ENCODE results near the gene OSBPL7.
A peak's percentile ranks its signal among the peaks of the same experiment; 100 is the strongest.

The OSBPL7 gene

GRCh38 chr17:47792979-47793378 is 28.6 kb downstream of the OSBPL7 start:
- TF ChIP-seq TAF1 (IDR thresholded peaks at IDR 0.05; ENCODE audit: low read depth) (no peak), CEBPB (IDR thresholded peaks at IDR 0.05) (no peak), EP300 (IDR thresholded peaks at IDR 0.05; ENCODE audit: borderline replicate concordance) (no peak), ZBTB7A (IDR thresholded peaks at IDR 0.05; ENCODE audit: low read depth) (no peak), NFIC (IDR thresholded peaks at IDR 0.05) (no peak), TCF12 (IDR thresholded peaks at IDR 0.05; ENCODE audit: low read depth) (no peak), USF1 (IDR thresholded peaks at IDR 0.05) (no peak), YY1 (IDR thresholded peaks at IDR 0.05; ENCODE audit: low read depth) (no peak), REST (IDR thresholded peaks at IDR 0.05; ENCODE audit: low read depth) (no peak), FOXM1 (IDR thresholded peaks at IDR 0.05; ENCODE audit: borderline replicate concordance, low read depth) (no peak), MAX (IDR thresholded peaks at IDR 0.05) (no peak), EGR1 (IDR thresholded peaks at IDR 0.05) (no peak), RAD21 (IDR thresholded peaks at IDR 0.05; ENCODE audit: low read depth) (no peak), CREB1 (IDR thresholded peaks at IDR 0.05; ENCODE audit: low read depth) (no peak)

DNA sequence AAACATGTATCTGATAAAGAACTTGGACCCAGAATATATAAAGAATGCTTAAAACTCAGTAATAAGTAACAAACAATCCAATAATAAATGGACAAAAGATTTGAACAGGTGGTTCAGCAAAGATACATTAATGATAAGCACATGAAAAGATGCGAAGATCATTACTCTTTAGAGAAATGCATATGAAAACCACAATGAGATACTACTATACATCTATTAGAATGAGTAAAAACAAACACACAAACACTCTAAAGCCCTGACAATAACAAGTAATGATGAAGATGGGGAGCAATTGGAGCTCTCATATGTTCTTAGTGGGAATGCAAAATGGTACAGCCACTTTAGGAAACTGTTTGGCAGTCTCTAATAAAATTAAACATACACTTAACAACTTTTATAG is 29.1 kb downstream of the OSBPL7 start:
- TF ChIP-seq TAF1 (IDR thresholded peaks at IDR 0.05; ENCODE audit: low read depth) (no peak), MAX (IDR thresholded peaks at IDR 0.05) (no peak), CREB1 (IDR thresholded peaks at IDR 0.05; ENCODE audit: low read depth) (no peak), NFIC (IDR thresholded peaks at IDR 0.05) (no peak), EGR1 (IDR thresholded peaks at IDR 0.05) (no peak), FOXM1 (IDR thresholded peaks at IDR 0.05; ENCODE audit: borderline replicate concordance, low read depth) (no peak), CEBPB (IDR thresholded peaks at IDR 0.05) (no peak), USF1 (IDR thresholded peaks at IDR 0.05) (no peak), TEAD4 (IDR thresholded peaks at IDR 0.05) (no peak), EP300 (IDR thresholded peaks at IDR 0.05; ENCODE audit: borderline replicate concordance) (no peak), REST (IDR thresholded peaks at IDR 0.05; ENCODE audit: low read depth) (no peak), ZBTB7A (IDR thresholded peaks at IDR 0.05; ENCODE audit: low read depth) (no peak), TCF12 (IDR thresholded peaks at IDR 0.05; ENCODE audit: low read depth) (no peak), RAD21 (IDR thresholded peaks at IDR 0.05; ENCODE audit: low read depth) (no peak), YY1 (IDR thresholded peaks at IDR 0.05; ENCODE audit: low read depth) (no peak)

DNA sequence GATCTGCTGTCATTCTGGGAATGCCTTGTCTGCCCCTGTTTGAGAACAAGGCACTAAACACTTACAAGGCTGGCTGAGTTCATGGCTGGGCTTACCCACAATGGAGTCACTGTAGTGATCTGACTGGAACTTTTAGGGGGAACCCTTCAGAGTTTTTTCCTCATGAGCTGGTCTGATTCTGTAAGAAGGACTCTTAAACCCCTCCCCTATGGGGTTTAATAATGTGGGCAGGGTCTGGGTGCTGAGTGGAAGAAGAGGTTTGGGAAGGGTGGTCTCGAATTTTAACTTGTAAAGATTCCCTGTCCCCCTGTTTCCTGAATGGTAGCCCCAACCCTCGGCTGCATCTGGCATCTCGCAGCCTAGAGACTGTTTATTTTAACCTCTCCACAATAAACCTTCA is 30.6 kb downstream of the OSBPL7 start:
- TF ChIP-seq YY1 (IDR thresholded peaks at IDR 0.05; ENCODE audit: low read depth), result no peak
- TF ChIP-seq RAD21 (IDR thresholded peaks at IDR 0.05; ENCODE audit: low read depth), result no peak
- no peak for TF ChIP-seq MAX (IDR thresholded peaks at IDR 0.05)

GRCh38 chr17:47789611-47790561 is 31.7 kb downstream of the OSBPL7 start:
- TF ChIP-seq RAD21 (IDR thresholded peaks at IDR 0.05; ENCODE audit: low read depth) (peak; percentile 50), USF1 (IDR thresholded peaks at IDR 0.05) (no peak), FOXM1 (IDR thresholded peaks at IDR 0.05; ENCODE audit: borderline replicate concordance, low read depth) (no peak)

GRCh38 chr17:47785538-47786123 is 36.0 kb downstream of the OSBPL7 start:
- no peak for TF ChIP-seq USF1 (IDR thresholded peaks at IDR 0.05)
- peak; percentile 98 for TF ChIP-seq REST (IDR thresholded peaks at IDR 0.05; ENCODE audit: low read depth)

Measured in Ishikawa (cell line).